Adrenal gland (tissue), 12 donors: ENCODE data around the gene ARF6. TPM values are rescaled to one million over a fixed set of nuclear protein-coding genes. Genes with fewer than 3 reads are reported as not detected.

ENCODE experiments used
- DNase-seq, 7 donors: peaks; one replicate each; pipeline ENCODE4 v3.0.0-alpha.2; 2019 to 2020
- H3K27ac ChIP-seq, 5 donors: fragments of 200-600 bp; sonication (generic) in 4 of 5; 1 replicate in 3 of 5; 2 replicates in 2 of 5; pipeline versions ENCODE4 v1.5.1 to v1.8.0; 2016 to 2020; ENCODE audit warnings: mild to moderate bottlenecking in 1 of 5
- H3K27me3 ChIP-seq: fragments of 200-600 bp; 2 replicates; pipeline ENCODE4 v1.8.0; 2021
- H3K36me3 ChIP-seq, 2 donors: fragments of 200-600 bp; replicated peaks in 1 of 2; 1 replicate in 1 of 2; 2 replicates in 1 of 2; pipeline versions ENCODE4 v1.5.1 to v1.8.0; 2018 to 2022
- H3K4me1 ChIP-seq, 2 donors: fragments of 200-600 bp; replicated peaks in 1 of 2; 1 replicate in 1 of 2; 2 replicates in 1 of 2; pipeline versions ENCODE4 v1.5.1 to v1.8.0; 2018 to 2021
- H3K4me3 ChIP-seq, 4 donors: fragments of 200-600 bp; sonication (generic) in 3 of 4; one replicate each; pipeline ENCODE4 v1.5.1; 2016 to 2018
- H3K9me3 ChIP-seq, 3 donors: fragments of 200-600 bp; sonication (generic) in 1 of 3; replicated peaks in 1 of 3; 1 replicate in 2 of 3; 2 replicates in 1 of 3; pipeline versions ENCODE4 v1.5.1 to v1.8.0; 2016 to 2021
- POLR2A ChIP-seq, 2 donors: fragments of 450-650 bp; IDR thresholded peaks; one replicate each; pipeline ENCODE4 v1.6.1; 2017; ENCODE audit warnings: antibody characterized with exemption in 2 of 2, mild to moderate bottlenecking in 2 of 2, moderate library complexity in 1 of 2
- WGBS, 4 donors: extraction: QIAGEN DNeasy Blood & Tissue Kit in 2 of 4; methylation state at CpG; one replicate each; pipeline versions ENCODE4 v1.1.5 to v1.1.7; 2013 to 2017; 5-methylcytosine and 5-hydroxymethylcytosine counted together
- intact Hi-C, 2 donors: fragments of 100-400 bp; cut with DNase I; formaldehyde crosslinking; loops; one replicate each; pipeline versions ENCODE4 v1.14.1 to v1.15.0; 2022 to 2023
- polyA plus RNA-seq, 3 donors: library from polyadenylated mRNA; stranded (reverse); fragments of 200-250 nt in 2 of 3; fragments of 350-450 nt in 1 of 3; fragmentation: Illumina TruSeq in 1 of 3; extraction: RNeasy Lipid Tissue Mini Kit (QIAGEN cat#74804) in 1 of 3; gene quantifications; one replicate each; pipeline ENCODE4 v1.2.3, GENCODE V29; 2013 to 2014
- total RNA-seq, 9 donors: library from RNA; depleted of rRNA in 4 of 9; stranded (reverse); fragments of >200 nt in 4 of 9; fragments of 120-200 nt in 1 of 9; fragmentation: NEBNext Ultra II Directional in 1 of 9; extraction: Animal tissue kit (Norgen Biotek cat#: 25700) in 1 of 9; gene quantifications; one replicate each; pipeline versions ENCODE4 v1.1.0 to v1.2.4, GENCODE V29; 2013 to 2023
- TF ChIP-seq, protein P1 (sequence below), 6 experiments: fragments of 450-650 bp in 4 of 6; fragments of 200-600 bp in 2 of 6; sonication (generic) in 1 of 6; IDR thresholded peaks; 1 replicate in 5 of 6; 2 replicates in 1 of 6; pipeline versions ENCODE4 v1.5.1 to v1.8.0; 2016 to 2021; ENCODE audit warnings: antibody characterized with exemption in 6 of 6, mild to moderate bottlenecking in 2 of 6, moderate library complexity in 1 of 6
- donor health status: healthy with polysubstance abuse.
- donor health status: Bipolar disorder and iron deficiency.
- donor health status: DM: yes; HTN: yes; CAD: no.
- donor health status: DM: no; HTN: no; CAD: no.
- donor health status: DM: no; HTN: no; CAD: no.
- donor health status: DM: yes; HTN: yes; CAD: no.

The ARF6 gene
- total and polyA plus RNA-seq, 12 donors, result 13.6 to 65.8 (median 47.6) TPM

DNA sequence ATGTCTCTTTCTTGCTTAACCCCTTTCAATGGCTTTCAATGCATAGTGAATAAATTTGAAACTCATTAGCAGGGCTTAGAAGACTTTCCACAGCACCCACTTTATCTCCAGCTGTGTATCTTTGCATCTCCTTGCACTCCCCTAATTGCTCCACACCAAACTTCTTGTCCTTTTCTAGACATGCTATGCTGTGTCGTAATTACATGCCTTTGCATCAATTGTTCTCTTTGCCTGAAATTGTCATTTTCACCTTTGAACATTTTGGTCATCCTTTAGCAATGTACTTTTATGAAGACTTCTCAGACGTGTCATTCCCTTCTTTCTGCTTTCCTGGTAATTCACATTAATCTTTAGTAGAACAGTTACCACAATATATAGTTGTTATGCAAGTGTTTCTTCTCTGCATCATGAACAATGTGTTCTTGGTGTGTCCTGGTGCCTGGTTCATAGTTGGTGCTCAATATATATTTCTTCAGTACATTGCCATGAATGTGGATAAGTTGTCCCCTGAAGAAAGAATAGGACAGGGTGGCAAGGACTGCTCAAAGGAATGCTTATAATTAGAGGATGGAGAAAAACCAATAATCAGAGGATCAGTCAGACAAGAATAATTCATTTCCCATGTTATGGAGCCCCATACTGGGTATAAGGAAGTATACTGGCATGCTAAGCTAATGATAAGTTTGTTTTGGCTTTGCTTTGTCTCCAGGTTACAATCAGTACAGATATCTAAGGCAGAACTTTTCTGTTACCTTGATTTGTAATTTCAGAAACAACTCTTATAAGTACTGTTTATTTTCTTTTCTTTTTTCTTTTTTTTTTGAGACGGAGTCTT lies 27.2 kb downstream of the ARF6 start:
- intact Hi-C loops, result no loop called here
- DNase-seq, result no peak
- no peaks in the 10 kb centered on the region for H3K4me1 ChIP-seq
- H3K27ac ChIP-seq, result no peak overlapping the region
- no peak overlapping the region for H3K4me3 ChIP-seq
- TF ChIP-seq, protein P1, sequence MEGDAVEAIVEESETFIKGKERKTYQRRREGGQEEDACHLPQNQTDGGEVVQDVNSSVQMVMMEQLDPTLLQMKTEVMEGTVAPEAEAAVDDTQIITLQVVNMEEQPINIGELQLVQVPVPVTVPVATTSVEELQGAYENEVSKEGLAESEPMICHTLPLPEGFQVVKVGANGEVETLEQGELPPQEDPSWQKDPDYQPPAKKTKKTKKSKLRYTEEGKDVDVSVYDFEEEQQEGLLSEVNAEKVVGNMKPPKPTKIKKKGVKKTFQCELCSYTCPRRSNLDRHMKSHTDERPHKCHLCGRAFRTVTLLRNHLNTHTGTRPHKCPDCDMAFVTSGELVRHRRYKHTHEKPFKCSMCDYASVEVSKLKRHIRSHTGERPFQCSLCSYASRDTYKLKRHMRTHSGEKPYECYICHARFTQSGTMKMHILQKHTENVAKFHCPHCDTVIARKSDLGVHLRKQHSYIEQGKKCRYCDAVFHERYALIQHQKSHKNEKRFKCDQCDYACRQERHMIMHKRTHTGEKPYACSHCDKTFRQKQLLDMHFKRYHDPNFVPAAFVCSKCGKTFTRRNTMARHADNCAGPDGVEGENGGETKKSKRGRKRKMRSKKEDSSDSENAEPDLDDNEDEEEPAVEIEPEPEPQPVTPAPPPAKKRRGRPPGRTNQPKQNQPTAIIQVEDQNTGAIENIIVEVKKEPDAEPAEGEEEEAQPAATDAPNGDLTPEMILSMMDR (IDR thresholded peaks at IDR 0.05), result no peak
- TF ChIP-seq POLR2A (IDR thresholded peaks at IDR 0.05), result no peak
- H3K27me3 ChIP-seq, result no peaks in the 10 kb centered on the region
- H3K9me3 ChIP-seq, result no peaks in the 10 kb centered on the region
- 73 to 82% (median 79%) methylated on average over 3 of the region's 3 CpGs for WGBS, 4 donors
- no peaks in the 10 kb centered on the region for H3K36me3 ChIP-seq

DNA sequence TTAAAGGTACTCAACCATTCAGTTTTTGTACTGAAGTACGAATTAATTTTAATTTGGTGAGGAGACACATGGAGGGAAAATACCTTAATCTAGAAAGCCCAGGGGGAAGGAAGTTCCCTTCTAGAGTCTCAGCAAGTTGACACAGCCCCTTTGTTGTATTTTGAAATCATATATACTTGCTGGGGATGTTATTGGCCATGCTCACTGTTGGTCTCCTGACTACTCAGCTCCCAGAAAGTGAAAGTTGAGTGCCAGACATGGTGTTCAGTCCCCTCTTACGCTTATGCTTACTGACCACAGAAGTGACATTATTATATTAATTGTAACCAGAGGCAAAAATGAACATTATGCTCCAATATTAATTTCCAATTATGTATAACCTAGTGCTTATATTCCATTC lies 28.1 kb downstream of the ARF6 start:
- DNase-seq, result no peak
- WGBS, 4 donors, result 75 to 84% (median 80%) methylated on average over 2 of the region's 2 CpGs
- H3K36me3 ChIP-seq, result no peaks in the 10 kb centered on the region

DNA sequence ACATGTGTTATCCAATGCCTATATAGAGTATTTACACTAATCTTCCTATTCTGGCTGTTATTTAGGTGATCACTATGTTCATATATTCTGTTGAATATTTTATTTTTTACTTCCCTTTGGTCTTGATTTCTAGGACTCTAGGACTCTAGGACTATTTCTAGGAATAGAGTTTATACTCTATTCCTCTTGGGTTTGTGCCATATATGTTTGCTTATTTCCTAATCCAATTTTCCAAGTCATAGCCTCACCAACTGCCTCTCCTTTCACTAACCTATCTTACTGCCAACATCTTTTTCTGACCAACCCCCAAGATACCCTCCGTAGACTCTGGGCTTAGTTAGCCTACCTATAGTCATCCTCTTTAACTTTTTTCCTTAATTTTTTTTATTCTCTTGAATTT lies 28.5 kb downstream of the ARF6 start:
- intact Hi-C loops, result no loop called here
- no peak for TF ChIP-seq POLR2A (IDR thresholded peaks at IDR 0.05)
- TF ChIP-seq, protein P1 (IDR thresholded peaks at IDR 0.05), result no peak
- no peaks in the 10 kb centered on the region for H3K36me3 ChIP-seq
- no peaks in the 10 kb centered on the region for H3K4me1 ChIP-seq
- no peak overlapping the region for H3K27ac ChIP-seq
- no peak for DNase-seq
- no peaks in the 10 kb centered on the region for H3K27me3 ChIP-seq
- H3K4me3 ChIP-seq, result no peak overlapping the region
- no peaks in the 10 kb centered on the region for H3K9me3 ChIP-seq
- 95 to 100% (median 96%) methylated on average over 1 of the region's 1 CpG for WGBS, 4 donors

More for the DNA sequence above, 28.1 kb downstream of the ARF6 start:
- TF ChIP-seq, protein P1 (IDR thresholded peaks at IDR 0.05), result no peak
- TF ChIP-seq POLR2A (IDR thresholded peaks at IDR 0.05), result no peak
- no peaks in the 10 kb centered on the region for H3K27me3 ChIP-seq
- no peak overlapping the region for H3K27ac ChIP-seq
- no peak overlapping the region for H3K4me3 ChIP-seq
- intact Hi-C loops, result no loop called here
- no peaks in the 10 kb centered on the region for H3K9me3 ChIP-seq
- no peaks in the 10 kb centered on the region for H3K4me1 ChIP-seq

DNA sequence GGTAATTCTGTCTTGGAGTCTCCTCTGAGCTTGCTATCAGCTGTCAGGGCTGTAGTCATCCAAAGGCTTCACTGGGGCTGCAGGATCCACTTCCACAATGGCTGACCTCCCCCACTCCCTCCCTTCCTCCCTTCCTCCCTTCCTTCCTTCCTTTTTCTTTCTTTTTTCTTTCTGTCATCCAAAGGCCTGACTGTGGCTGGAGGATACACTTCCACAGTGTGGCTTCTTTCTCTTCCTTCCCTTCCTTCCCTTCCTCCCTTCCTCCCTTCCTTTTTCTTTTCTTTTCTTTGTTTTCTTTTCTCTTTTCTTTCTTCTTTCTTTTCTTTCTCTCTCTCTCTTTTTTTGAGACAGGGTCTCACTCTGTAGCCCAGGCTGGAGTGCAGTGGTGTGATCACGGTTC lies 30.6 kb downstream of the ARF6 start:
- intact Hi-C loops, result no loop called here
- TF ChIP-seq, protein P1 (IDR thresholded peaks at IDR 0.05), result no peak
- no peak for TF ChIP-seq POLR2A (IDR thresholded peaks at IDR 0.05)
- H3K27me3 ChIP-seq, result no peaks in the 10 kb centered on the region
- 90 to 100% (median 100%) methylated on average over 1 of the region's 1 CpG for WGBS, 4 donors
- no peak overlapping the region for H3K4me3 ChIP-seq
- H3K27ac ChIP-seq, result no peak overlapping the region
- H3K4me1 ChIP-seq, result no peaks in the 10 kb centered on the region
- no peaks in the 10 kb centered on the region for H3K36me3 ChIP-seq
- no peak for DNase-seq
- H3K9me3 ChIP-seq, result no peaks in the 10 kb centered on the region
